Measurements from ENCODE around the gene LIN9. TPM values are rescaled to one million over a fixed set of nuclear protein-coding genes. Genes with fewer than 3 reads are reported as not detected.
A peak's percentile ranks its signal among the peaks of the same experiment; 100 is the strongest.
"Not testable (repeated sequence)": the region's sequence is repeated elsewhere in the genome, so short reads cannot be mapped to it uniquely, and the experiment has no call there.

Gene LIN9
- total RNA-seq, 4 donors from 2014 or later = 2.1 to 4.7 (median 2.8) TPM

GRCh38 chr1:226276987-226277386 lies 32.0 kb downstream of the LIN9 start:
- H3K27ac ChIP-seq = no peak overlapping the region
- TF ChIP-seq POLR2A (IDR thresholded peaks at IDR 0.05) (no peak), CTCF (IDR thresholded peaks at IDR 0.05 in 4 of 5, conservative IDR thresholded peaks at IDR 0.05 in 1 of 5) (no peak)
- H3K4me1 ChIP-seq = no peaks in the 10 kb centered on the region
- no peak overlapping the region for H3K4me3 ChIP-seq
- no peak for ATAC-seq
- in situ Hi-C loops (cut with MboI; ENCODE audit: low sequenced_read_pairs in 4 of 4) = no loop called here
- no peaks in the 10 kb centered on the region for H3K9me3 ChIP-seq
- H3K27me3 ChIP-seq = no peaks in the 10 kb centered on the region
- intact Hi-C loops (cut with DNase I; ENCODE audit: low total_unique reads) = no loop called here
- H3K36me3 ChIP-seq = no peaks in the 10 kb centered on the region
- no peak for DNase-seq

GRCh38 chr1:226276077-226276682 lies 32.8 kb downstream of the LIN9 start:
- in situ Hi-C loops (cut with MboI; ENCODE audit: low sequenced_read_pairs in 4 of 4) = no loop called here
- Histone ChIP-seq H3K9me3 (no peaks in the 10 kb centered on the region), H3K27ac (no peak overlapping the region), H3K4me3 (no peak overlapping the region), H3K4me1 (no peaks in the 10 kb centered on the region), H3K36me3 (no peaks in the 10 kb centered on the region), H3K27me3 (no peaks in the 10 kb centered on the region)
- TF ChIP-seq POLR2A (IDR thresholded peaks at IDR 0.05) (no peak), CTCF (IDR thresholded peaks at IDR 0.05 in 4 of 5, conservative IDR thresholded peaks at IDR 0.05 in 1 of 5) (no peak)
- ATAC-seq = no peak
- DNase-seq = no peak
- intact Hi-C loops (cut with DNase I; ENCODE audit: low total_unique reads) = no loop called here

GRCh38 chr1:226274138-226274537 lies 34.8 kb downstream of the LIN9 start:
- Histone ChIP-seq H3K9me3 (no peaks in the 10 kb centered on the region), H3K4me3 (no peak overlapping the region), H3K4me1 (no peaks in the 10 kb centered on the region), H3K27me3 (no peaks in the 10 kb centered on the region), H3K27ac (no peak overlapping the region), H3K36me3 (no peaks in the 10 kb centered on the region)
- intact Hi-C loops (cut with DNase I; ENCODE audit: low total_unique reads) = no loop called here
- in situ Hi-C loops (cut with MboI; ENCODE audit: low sequenced_read_pairs in 4 of 4) = no loop called here
- no peak for DNase-seq
- no peak for ATAC-seq
- TF ChIP-seq POLR2A (IDR thresholded peaks at IDR 0.05) (no peak), CTCF (IDR thresholded peaks at IDR 0.05 in 4 of 5, conservative IDR thresholded peaks at IDR 0.05 in 1 of 5) (no peak)

- ATAC-seq; H3K4me3 ChIP-seq; intact Hi-C loops (cut with DNase I; ENCODE audit: low total_unique reads); H3K9me3 ChIP-seq; in situ Hi-C loops (cut with MboI; ENCODE audit: low sequenced_read_pairs in 4 of 4); H3K27me3 ChIP-seq; DNase-seq; H3K4me1 ChIP-seq; H3K27ac ChIP-seq; H3K36me3 ChIP-seq: not testable (repeated sequence)
These were observed 36.6 kb downstream of the LIN9 start for GRCh38 chr1:226272233-226272902.

GRCh38 chr1:226268421-226269124 lies 40.4 kb downstream of the LIN9 start:
- H3K36me3 ChIP-seq = no peaks in the 10 kb centered on the region
- H3K27me3 ChIP-seq = no peaks in the 10 kb centered on the region
- in situ Hi-C loops (cut with MboI; ENCODE audit: low sequenced_read_pairs in 4 of 4) = no loop called here
- TF ChIP-seq POLR2A (IDR thresholded peaks at IDR 0.05) (no peak), CTCF (IDR thresholded peaks at IDR 0.05 in 4 of 5, conservative IDR thresholded peaks at IDR 0.05 in 1 of 5) (no peak)
- H3K9me3 ChIP-seq = no peaks in the 10 kb centered on the region
- DNase-seq (no peak), ATAC-seq (no peak)
- no peak overlapping the region for H3K4me3 ChIP-seq
- no peaks in the 10 kb centered on the region for H3K4me1 ChIP-seq
- peak overlapping the region in 1 of 4 donors; percentile 4 for H3K27ac ChIP-seq
- intact Hi-C loops (cut with DNase I; ENCODE audit: low total_unique reads) = no loop called here
